ENCODE data around the gene FAM20B. TPM values are rescaled to one million over a fixed set of nuclear protein-coding genes. Genes with fewer than 3 reads are reported as not detected.

Gene FAM20B
- total RNA-seq, 2 experiments from 2014 or later, result 12.1 to 12.9 TPM

DNA sequence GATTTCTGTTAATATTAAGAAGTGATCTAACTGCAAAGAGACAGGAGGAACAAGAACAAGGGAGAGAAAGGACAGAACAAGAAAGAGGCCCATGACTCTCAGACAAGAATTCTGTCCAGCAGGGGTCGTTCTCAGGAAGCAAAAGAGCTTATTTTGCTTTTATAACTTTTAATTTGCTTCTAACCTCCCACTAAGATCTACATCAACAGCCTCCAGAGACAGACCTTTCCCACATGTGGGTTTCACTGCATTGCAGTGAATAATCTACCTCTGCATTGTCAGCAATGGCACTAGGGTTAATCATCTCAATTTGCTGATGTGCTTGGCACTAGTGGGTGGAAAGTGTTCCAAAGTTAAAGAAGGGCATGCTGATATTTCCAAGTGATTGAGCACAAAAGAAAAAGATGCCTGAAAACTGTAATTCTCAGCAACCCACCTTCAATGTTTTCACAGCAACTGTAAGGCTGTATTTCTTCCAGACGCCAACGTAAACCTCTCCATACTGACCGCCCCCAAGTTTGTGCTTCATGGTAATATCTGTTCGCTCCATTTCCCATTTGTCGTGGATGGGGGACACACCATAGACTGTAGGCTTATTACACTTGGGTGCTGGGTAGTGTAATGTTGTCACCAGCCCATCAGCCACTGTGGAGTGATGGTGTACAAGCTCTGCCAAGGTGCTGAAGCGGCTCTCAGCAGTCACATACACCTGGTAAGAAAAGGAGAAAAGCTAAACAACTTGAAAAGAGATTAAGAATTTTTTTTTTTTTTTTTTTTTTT lies 95.7 kb downstream of the FAM20B start:
- H3K27ac ChIP-seq (ENCODE audit: low read depth in 1 of 2, low read length in 2 of 2), result no peak overlapping the region
- H3K4me1 ChIP-seq (ENCODE audit: insufficient read depth, low read length), result no peaks in the 10 kb centered on the region
- H3K9me3 ChIP-seq (ENCODE audit: control insufficient read depth in 1 of 2, insufficient read depth in 1 of 2, low read length in 2 of 2), result no peaks in the 10 kb centered on the region
- Mint-ChIP-seq H3K36me3 (ENCODE audit: low read depth) (peaks cover 63% of the 10 kb centered on the region), H3K27me3 (no peaks in the 10 kb centered on the region), H3K9me3 (no peaks in the 10 kb centered on the region), H3K4me3 (no peak overlapping the region), H3K27ac (no peak overlapping the region), H3K4me1 (ENCODE audit: low read depth) (peaks cover 5% of the 10 kb centered on the region)
- no peaks in the 10 kb centered on the region for H3K27me3 ChIP-seq (ENCODE audit: control insufficient read depth in 1 of 2, insufficient read depth in 2 of 2, low read length in 2 of 2)
- peaks cover 30% of the 10 kb centered on the region for H3K36me3 ChIP-seq (ENCODE audit: insufficient read depth, low read length)
- intact Hi-C loops (cut with DNase I, micrococcal nuclease), result loop anchor here (1.0 to 5.0 kb wide), 6 partner anchors 39 to 248 kb away; partner anchors contain the start of genes SOAT1 (in 1 of the 2) and TOR3A (in 1 of the 2)
- no peak overlapping the region for H3K4me3 ChIP-seq (ENCODE audit: low read length)
- TF ChIP-seq, protein P1, sequence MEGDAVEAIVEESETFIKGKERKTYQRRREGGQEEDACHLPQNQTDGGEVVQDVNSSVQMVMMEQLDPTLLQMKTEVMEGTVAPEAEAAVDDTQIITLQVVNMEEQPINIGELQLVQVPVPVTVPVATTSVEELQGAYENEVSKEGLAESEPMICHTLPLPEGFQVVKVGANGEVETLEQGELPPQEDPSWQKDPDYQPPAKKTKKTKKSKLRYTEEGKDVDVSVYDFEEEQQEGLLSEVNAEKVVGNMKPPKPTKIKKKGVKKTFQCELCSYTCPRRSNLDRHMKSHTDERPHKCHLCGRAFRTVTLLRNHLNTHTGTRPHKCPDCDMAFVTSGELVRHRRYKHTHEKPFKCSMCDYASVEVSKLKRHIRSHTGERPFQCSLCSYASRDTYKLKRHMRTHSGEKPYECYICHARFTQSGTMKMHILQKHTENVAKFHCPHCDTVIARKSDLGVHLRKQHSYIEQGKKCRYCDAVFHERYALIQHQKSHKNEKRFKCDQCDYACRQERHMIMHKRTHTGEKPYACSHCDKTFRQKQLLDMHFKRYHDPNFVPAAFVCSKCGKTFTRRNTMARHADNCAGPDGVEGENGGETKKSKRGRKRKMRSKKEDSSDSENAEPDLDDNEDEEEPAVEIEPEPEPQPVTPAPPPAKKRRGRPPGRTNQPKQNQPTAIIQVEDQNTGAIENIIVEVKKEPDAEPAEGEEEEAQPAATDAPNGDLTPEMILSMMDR (IDR thresholded peaks at IDR 0.05), result peak; percentile 61
- DNase-seq (peak in 11 of 14 experiments; percentile 18 to 69 (median 32)), ATAC-seq (ENCODE audit: poor library complexity) (peak; percentile 64)
- POLR2A ChIA-PET, result interaction anchor here (1.2 to 1.6 kb wide), 3 partner anchors 9 to 172 kb away, joined by 3 to 4 read pairs (median 4); partner anchors contain the start of gene SOAT1
- CTCF ChIA-PET, result interaction anchor here (0.6 to 2.3 kb wide), 15 partner anchors 9 to 694 kb away, joined by 3 to 10 read pairs (median 4); partner anchors contain the start of genes ABL2 and SOAT1

DNA sequence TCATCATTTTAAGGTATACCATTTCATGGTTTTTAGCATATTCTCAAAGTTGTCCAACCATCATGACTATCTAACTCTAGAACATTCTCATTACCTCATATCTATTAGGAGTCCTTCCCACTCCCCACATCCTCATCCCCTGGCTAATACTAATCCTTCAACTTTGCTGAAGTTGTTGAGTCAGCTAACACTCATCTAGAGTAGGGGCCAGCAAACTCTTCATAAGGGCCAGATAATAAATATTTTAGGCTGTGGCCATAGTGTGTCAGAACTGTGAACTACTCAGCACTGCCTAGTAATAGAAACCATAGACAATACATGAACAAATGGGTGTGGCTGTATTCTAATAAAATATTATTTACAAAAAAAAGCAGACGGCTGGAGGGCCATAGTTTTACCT lies 99.2 kb downstream of the FAM20B start:
- H3K27ac ChIP-seq (ENCODE audit: low read depth in 1 of 2, low read length in 2 of 2), result no peak overlapping the region
- ATAC-seq (ENCODE audit: poor library complexity) (no peak), DNase-seq (no peak)
- peaks cover 7% of the 10 kb centered on the region for H3K36me3 ChIP-seq (ENCODE audit: insufficient read depth, low read length)
- H3K4me1 ChIP-seq (ENCODE audit: insufficient read depth, low read length), result peaks cover 10% of the 10 kb centered on the region
- H3K27me3 ChIP-seq (ENCODE audit: control insufficient read depth in 1 of 2, insufficient read depth in 2 of 2, low read length in 2 of 2), result no peaks in the 10 kb centered on the region
- Mint-ChIP-seq H3K9me3 (no peaks in the 10 kb centered on the region), H3K27me3 (no peaks in the 10 kb centered on the region), H3K4me1 (ENCODE audit: low read depth) (peaks cover 11% of the 10 kb centered on the region), H3K27ac (no peak overlapping the region), H3K4me3 (no peak overlapping the region), H3K36me3 (ENCODE audit: low read depth) (peaks cover 37% of the 10 kb centered on the region)
- no peaks in the 10 kb centered on the region for H3K9me3 ChIP-seq (ENCODE audit: control insufficient read depth in 1 of 2, insufficient read depth in 1 of 2, low read length in 2 of 2)
- H3K4me3 ChIP-seq (ENCODE audit: low read length), result no peak overlapping the region
- POLR2A ChIA-PET, result no interaction called here
- intact Hi-C loops (cut with DNase I, micrococcal nuclease), result loop anchor here in 1 of 2 experiments (5.0 kb wide), 3 partner anchors 43 to 167 kb away; partner anchors contain the start of genes ABL2, SOAT1 and TOR3A
- CTCF ChIA-PET, result no interaction called here
- TF ChIP-seq, protein P1 (IDR thresholded peaks at IDR 0.05), result no peak

Other genes with a start within 250 kb of the FAM20B start
- gene ANGPTL1, start 154.8 kb upstream of the FAM20B start, total RNA-seq, result not detected
- 10 to 100 TPM; 17.2 TPM for gene TOR3A, start 56.2 kb downstream of the FAM20B start, total RNA-seq
- gene ABL2, start 203.8 kb downstream of the FAM20B start, total RNA-seq, result 10 to 100 TPM; 15.8 to 16.4 TPM

Data from CD4-positive, alpha-beta T cell (primary cell).